ENCODE measurements around the gene CEACAM16.
A peak's percentile ranks its signal among the peaks of the same experiment; 100 is the strongest.
"Not testable (repeated sequence)": the region's sequence is repeated elsewhere in the genome, so short reads cannot be mapped to it uniquely, and the experiment has no call there.

The CEACAM16 gene

DNA sequence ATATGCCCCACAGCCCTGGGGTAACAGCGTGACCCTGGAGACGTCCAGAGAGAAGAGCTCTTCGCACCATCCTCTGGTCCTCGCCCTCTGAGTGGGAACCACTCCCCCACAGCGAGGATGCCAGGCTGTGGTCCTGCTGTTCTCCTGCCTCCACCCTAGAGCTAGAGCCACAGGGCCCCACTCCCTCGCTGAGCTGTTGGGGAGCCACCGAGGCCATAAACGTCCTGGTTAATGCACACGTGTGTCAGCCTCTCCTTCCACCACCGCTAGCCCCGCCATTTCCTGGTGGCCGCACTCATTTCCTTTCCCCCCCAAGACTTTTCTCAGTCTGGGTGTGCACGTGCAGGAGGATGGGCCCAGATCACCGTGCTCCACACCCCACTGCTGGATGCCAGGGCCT, 11.5 kb downstream of the CEACAM16 start:
- TF ChIP-seq, protein P1, sequence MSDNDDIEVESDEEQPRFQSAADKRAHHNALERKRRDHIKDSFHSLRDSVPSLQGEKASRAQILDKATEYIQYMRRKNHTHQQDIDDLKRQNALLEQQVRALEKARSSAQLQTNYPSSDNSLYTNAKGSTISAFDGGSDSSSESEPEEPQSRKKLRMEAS (IDR thresholded peaks at IDR 0.05; ENCODE audit: low read depth, low read length): no peak
- TF ChIP-seq, protein P2, sequence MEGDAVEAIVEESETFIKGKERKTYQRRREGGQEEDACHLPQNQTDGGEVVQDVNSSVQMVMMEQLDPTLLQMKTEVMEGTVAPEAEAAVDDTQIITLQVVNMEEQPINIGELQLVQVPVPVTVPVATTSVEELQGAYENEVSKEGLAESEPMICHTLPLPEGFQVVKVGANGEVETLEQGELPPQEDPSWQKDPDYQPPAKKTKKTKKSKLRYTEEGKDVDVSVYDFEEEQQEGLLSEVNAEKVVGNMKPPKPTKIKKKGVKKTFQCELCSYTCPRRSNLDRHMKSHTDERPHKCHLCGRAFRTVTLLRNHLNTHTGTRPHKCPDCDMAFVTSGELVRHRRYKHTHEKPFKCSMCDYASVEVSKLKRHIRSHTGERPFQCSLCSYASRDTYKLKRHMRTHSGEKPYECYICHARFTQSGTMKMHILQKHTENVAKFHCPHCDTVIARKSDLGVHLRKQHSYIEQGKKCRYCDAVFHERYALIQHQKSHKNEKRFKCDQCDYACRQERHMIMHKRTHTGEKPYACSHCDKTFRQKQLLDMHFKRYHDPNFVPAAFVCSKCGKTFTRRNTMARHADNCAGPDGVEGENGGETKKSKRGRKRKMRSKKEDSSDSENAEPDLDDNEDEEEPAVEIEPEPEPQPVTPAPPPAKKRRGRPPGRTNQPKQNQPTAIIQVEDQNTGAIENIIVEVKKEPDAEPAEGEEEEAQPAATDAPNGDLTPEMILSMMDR (IDR thresholded peaks at IDR 0.05; ENCODE audit: low read depth, low read length): no peak
- TF ChIP-seq MYC (IDR thresholded peaks at IDR 0.05; ENCODE audit: low read depth, low read length) (no peak), POLR2A (IDR thresholded peaks at IDR 0.05; ENCODE audit: extremely low read depth, insufficient read length) (no peak)

DNA sequence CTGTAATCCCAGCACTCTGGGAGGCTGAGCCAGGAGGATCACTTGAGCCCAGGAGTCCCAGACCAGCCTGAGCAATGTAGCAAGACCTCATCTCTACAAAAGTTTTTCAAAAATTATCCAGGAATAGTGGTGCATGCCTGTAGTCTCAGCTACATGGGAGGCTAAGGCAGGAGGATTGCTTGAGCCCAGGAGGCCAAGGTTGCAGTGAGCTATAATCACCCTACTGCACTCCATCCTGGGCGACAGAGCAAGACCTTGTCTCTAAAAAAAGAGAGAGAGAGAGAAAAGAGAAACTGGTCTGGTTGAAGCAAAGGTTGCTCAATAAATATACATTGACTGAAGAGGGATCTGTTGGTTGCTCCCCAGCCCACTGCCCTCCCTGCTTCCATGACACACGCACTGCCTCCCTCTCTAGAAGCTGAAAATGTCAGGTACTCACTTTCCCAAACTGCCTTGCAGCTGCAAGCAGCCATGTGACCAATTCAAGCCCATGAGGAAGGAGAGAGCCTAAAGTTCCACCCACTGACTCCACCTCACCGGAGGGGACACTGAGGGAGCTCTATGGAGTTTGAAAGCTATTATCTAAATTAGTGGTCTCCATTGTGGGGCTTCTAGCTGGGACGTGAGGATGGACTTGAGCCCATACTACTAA, 14.0 kb downstream of the CEACAM16 start:
- DNase-seq (ENCODE audit: low read depth): peak; percentile 61
- TF ChIP-seq, protein P1 (IDR thresholded peaks at IDR 0.05; ENCODE audit: low read depth, low read length): peak; percentile 51
- no peak for TF ChIP-seq POLR2A (IDR thresholded peaks at IDR 0.05; ENCODE audit: extremely low read depth, insufficient read length)
- no peak overlapping the region for H3K4me3 ChIP-seq (ENCODE audit: low read depth, low read length)

More for the DNA sequence above, 11.5 kb downstream of the CEACAM16 start:
- H3K4me3 ChIP-seq (ENCODE audit: low read depth, low read length): no peak overlapping the region
- no peak for DNase-seq (ENCODE audit: low read depth)

DNA sequence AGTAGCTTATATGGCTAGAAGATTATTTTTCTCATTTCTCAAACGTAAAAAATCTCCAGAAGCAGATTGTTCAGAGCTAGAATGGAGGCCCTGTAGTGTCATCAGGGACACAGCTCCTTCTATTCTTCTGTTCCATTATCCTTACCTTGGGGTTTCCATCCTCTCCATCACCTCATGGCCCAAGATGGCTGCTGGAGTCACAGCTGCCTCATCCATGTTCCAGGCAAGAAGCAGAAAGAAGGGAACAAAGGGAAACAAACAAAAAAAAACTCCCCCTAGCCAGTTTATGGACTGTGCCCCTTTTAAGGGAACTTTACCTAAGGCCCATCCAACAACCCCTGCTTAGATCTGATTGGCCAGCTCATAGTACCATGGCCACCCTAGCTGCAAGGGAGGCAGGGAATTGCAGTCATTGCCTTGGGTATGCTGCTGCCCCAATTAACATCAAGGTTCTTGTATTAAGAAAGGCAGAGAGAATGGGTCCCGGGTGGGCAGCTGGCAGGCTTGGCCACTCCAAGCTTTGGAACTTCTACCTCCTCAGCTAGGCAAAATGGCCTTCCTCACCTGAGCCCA, 15.7 kb downstream of the CEACAM16 start:
- no peak overlapping the region for H3K4me3 ChIP-seq (ENCODE audit: low read depth, low read length)
- no peak for TF ChIP-seq POLR2A (IDR thresholded peaks at IDR 0.05; ENCODE audit: extremely low read depth, insufficient read length)
- no peak for DNase-seq (ENCODE audit: low read depth)

DNA sequence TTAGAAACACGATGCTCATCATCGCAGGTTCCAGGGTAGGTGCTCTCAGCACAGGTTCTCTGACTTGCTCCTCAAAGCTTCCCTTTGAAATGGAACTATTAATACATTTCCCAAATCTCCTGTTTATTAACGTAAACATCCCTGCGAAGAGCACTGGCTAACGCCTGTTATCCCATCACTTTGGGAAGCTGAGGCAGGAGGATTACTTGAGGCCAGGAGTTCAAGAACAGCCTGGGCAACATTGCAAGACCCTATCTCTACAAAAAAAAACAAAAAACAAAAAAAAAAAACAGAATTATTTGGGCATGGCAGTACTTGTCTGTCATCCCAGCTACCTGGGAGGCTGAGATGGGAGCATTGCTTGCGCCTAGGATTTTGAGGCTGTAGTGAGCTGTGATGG, 18.7 kb downstream of the CEACAM16 start:
- no peak for DNase-seq (ENCODE audit: low read depth)
- H3K4me3 ChIP-seq (ENCODE audit: low read depth, low read length): no peak overlapping the region
- no peak for TF ChIP-seq MYC (IDR thresholded peaks at IDR 0.05; ENCODE audit: low read depth, low read length)
- TF ChIP-seq, protein P1 (IDR thresholded peaks at IDR 0.05; ENCODE audit: low read depth, low read length): no peak
- no peak for TF ChIP-seq POLR2A (IDR thresholded peaks at IDR 0.05; ENCODE audit: extremely low read depth, insufficient read length)
- TF ChIP-seq, protein P2 (IDR thresholded peaks at IDR 0.05; ENCODE audit: low read depth, low read length): no peak

DNA sequence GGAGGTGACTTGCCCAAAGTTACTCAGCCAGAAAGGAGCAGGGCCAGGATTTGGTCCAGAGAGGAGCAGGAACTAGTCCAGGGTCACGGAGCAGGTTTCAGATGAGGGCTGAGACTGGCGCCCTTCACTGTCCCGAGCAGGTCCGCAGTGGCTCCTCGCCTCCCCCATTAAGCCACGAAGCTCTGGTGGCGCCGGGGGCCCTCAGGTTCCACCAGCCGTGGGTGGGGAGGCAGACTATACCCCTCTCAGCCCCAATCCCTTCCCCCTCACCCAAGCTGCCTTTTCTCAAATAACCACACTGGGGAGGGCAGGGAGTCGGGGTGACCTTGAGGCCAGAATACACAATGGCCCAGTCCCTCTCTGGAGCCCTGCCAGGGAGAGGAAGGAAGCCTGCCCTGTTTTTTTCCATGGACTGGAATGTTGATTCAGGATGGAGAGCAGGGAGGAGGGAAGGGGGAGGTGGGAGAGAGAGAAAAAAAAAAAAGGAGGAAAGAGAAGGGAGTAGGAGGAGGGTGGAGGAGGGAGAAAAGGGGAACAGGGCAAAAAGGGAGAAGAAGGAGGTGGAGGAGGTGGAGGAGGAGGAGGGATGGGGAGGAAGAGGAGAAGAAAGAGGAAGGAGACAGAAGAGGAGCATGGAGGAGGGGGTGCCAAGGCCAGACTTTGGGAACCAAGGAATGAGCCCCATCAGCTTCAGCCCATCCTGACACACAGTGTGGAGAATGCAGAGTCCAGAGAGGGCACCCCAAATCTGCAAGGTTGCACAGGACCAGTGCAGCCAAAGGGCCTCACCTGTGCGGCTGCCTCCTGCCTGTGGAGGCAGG, 19.7 kb downstream of the CEACAM16 start:
- TF ChIP-seq, protein P2 (IDR thresholded peaks at IDR 0.05; ENCODE audit: low read depth, low read length): no peak
- TF ChIP-seq MYC (IDR thresholded peaks at IDR 0.05; ENCODE audit: low read depth, low read length): no peak
- TF ChIP-seq, protein P1 (IDR thresholded peaks at IDR 0.05; ENCODE audit: low read depth, low read length): no peak
- TF ChIP-seq POLR2A (IDR thresholded peaks at IDR 0.05; ENCODE audit: extremely low read depth, insufficient read length): no peak
- no peak for DNase-seq (ENCODE audit: low read depth)
- H3K4me3 ChIP-seq (ENCODE audit: low read depth, low read length): no peak overlapping the region

DNA sequence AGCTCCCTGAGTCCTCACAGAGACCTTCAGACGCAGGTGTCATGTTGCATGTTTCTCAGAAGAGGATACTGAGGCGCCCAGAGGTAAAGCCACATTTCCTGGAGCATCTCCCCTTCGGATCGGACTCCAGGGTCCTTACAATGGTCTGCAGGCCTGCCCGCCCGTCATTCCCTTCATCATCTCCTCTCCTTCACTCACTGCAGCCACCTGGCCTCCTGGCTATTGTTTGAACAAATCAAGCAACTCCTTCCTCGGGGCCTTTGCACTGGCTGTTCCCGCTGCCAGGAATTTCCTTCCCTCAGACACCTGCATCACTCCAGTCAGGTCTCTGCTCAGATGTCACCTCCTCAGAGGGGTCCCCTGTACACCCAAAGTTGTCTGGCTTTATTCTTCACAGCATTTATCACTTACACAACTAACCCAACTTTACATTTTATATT, 20.3 kb downstream of the CEACAM16 start:
- DNase-seq (ENCODE audit: low read depth): no peak
- H3K4me3 ChIP-seq (ENCODE audit: low read depth, low read length): no peak overlapping the region
- TF ChIP-seq, protein P1 (IDR thresholded peaks at IDR 0.05; ENCODE audit: low read depth, low read length): no peak
- TF ChIP-seq, protein P2 (IDR thresholded peaks at IDR 0.05; ENCODE audit: low read depth, low read length): no peak
- TF ChIP-seq MYC (IDR thresholded peaks at IDR 0.05; ENCODE audit: low read depth, low read length): no peak
- no peak for TF ChIP-seq POLR2A (IDR thresholded peaks at IDR 0.05; ENCODE audit: extremely low read depth, insufficient read length)

DNA sequence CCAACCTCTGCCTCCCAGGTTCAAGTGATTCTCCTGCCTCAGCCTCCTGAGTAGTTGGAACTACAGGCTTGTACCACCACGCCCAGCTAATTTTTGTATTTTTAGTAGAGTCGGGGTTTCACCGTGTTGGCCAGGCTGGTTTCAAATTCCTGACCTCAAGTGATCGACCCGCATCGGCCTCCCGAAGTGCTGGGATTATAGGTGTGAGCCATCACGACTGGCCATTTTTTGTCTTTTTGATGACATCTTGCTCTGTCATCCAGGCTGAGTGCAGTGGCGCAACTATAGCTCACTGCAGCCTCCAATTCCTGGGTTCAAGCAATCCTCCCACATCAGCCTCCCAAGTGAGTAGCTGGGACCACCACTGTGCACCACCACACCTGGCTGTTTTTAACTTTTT, 21.4 kb downstream of the CEACAM16 start:
- DNase-seq (ENCODE audit: low read depth): not testable (repeated sequence)

More for the DNA sequence above, 21.4 kb downstream of the CEACAM16 start:
- not testable (repeated sequence) for H3K4me3 ChIP-seq (ENCODE audit: low read depth, low read length)

Measured in NB4 (cell line).